H1 (cell line): ENCODE measurements around the gene SLK. TPM values are rescaled to one million over a fixed set of nuclear protein-coding genes. Genes with fewer than 3 reads are reported as not detected.

Experiments
- CTCF ChIA-PET: fragments of 300-600 bp; sonication (Branson Sonifier 250); formaldehyde crosslinking; loops from one replicate; lab custom pipeline; 2021; ENCODE audit not compliant: partially characterized antibody; lab: Charles Lee
- POLR2A ChIA-PET: fragments of 300-600 bp; sonication (Branson Sonifier 250); formaldehyde crosslinking; loops from one replicate; lab custom pipeline; 2021; ENCODE audit warnings: inconsistent platforms; ENCODE audit not compliant: partially characterized antibody; lab: Charles Lee
- DNase-seq, 2 experiments: peaks; one replicate each; pipeline versions ENCODE4 v3.0.0 to v3.0.0-alpha.2; 2010 to 2022; ENCODE audit warnings: low spot score in 2 of 2, low read depth in 1 of 2, mixed read lengths in 1 of 2
- FAIRE-seq: peaks from 2 replicates; lab custom pipeline; 2011; peaks lifted over from hg19 to GRCh38; lab: Jason Lieb, UNC
- H2AFZ ChIP-seq: 2 replicates; pipeline ENCODE4 v1.8.1; 2012; ENCODE audit warnings: low read length, inconsistent platforms
- H2AK5ac ChIP-seq: 2 replicates; pipeline ENCODE4 v1.6.1; 2013; ENCODE audit warnings: low read depth, low read length
- H2BK120ac ChIP-seq: replicated peaks from 2 replicates; pipeline ENCODE3; 2013; ENCODE audit warnings: low read depth, low read length, inconsistent platforms
- H2BK12ac ChIP-seq: 2 replicates; pipeline ENCODE4 v1.6.1; 2013; ENCODE audit warnings: low read depth, low read length
- H2BK15ac ChIP-seq: 2 replicates; pipeline ENCODE4 v1.6.1; 2013; ENCODE audit warnings: low read length
- H2BK20ac ChIP-seq: 2 replicates; pipeline ENCODE4 v1.6.1; 2013; ENCODE audit warnings: low read length
- H2BK5ac ChIP-seq: 2 replicates; pipeline ENCODE4 v1.6.1; 2013; ENCODE audit warnings: low read depth, low read length
- H3K14ac ChIP-seq: 2 replicates; pipeline ENCODE4 v1.6.1; 2013; ENCODE audit warnings: inconsistent platforms; ENCODE audit not compliant: insufficient read length
- H3K18ac ChIP-seq: 2 replicates; pipeline ENCODE4 v1.6.1; 2013; ENCODE audit warnings: low read length; ENCODE audit errors: extremely low read depth
- H3K23ac ChIP-seq: 2 replicates; pipeline ENCODE4 v1.6.1; 2013; ENCODE audit warnings: inconsistent platforms; ENCODE audit not compliant: insufficient read length
- H3K23me2 ChIP-seq: 2 replicates; pipeline ENCODE4 v1.6.1; 2013; ENCODE audit warnings: low read depth, low read length
- H3K27ac ChIP-seq: 2 replicates; pipeline ENCODE4 v1.6.1; 2011; ENCODE audit warnings: low read depth, low read length, inconsistent platforms
- H3K27me3 ChIP-seq, 4 experiments: replicated peaks in 1 of 4; 1 replicate in 1 of 4; 2 replicates in 3 of 4; pipeline versions ENCODE4 v1.6.1 to v1.8.1; 2011 to 2013; ENCODE audit warnings: low read length in 3 of 4, mild to moderate bottlenecking in 3 of 4, inconsistent platforms in 2 of 4, mixed read lengths in 2 of 4, moderate library complexity in 1 of 4; ENCODE audit not compliant: control insufficient read depth in 3 of 4, insufficient read depth in 3 of 4; ENCODE audit errors: extremely low read depth in 1 of 4
- H3K36me3 ChIP-seq, 4 experiments: 2 replicates each; pipeline versions ENCODE4 v1.6.1 to v1.8.1; 2011 to 2013; ENCODE audit warnings: mild to moderate bottlenecking in 4 of 4, low read length in 3 of 4, moderate library complexity in 2 of 4, control low read depth in 1 of 4, inconsistent platforms in 1 of 4; ENCODE audit not compliant: insufficient read depth in 4 of 4, control insufficient read depth in 2 of 4
- H3K4ac ChIP-seq: replicated peaks from 2 replicates; pipeline ENCODE3; 2013; ENCODE audit warnings: low read length, low read depth, mixed read lengths, inconsistent platforms; ENCODE audit not compliant: insufficient read length
- H3K4me1 ChIP-seq, 4 experiments: replicated peaks in 1 of 4; 1 replicate in 1 of 4; 2 replicates in 3 of 4; pipeline versions ENCODE4 v1.6.1 to v1.8.1; 2011 to 2013; ENCODE audit warnings: low read length in 3 of 4, inconsistent platforms in 2 of 4, mixed read lengths in 1 of 4; ENCODE audit not compliant: insufficient read depth in 4 of 4, control insufficient read depth in 3 of 4
- H3K4me2 ChIP-seq, 2 experiments: 2 replicates each; pipeline versions ENCODE4 v1.6.1 to v1.8.1; 2011 to 2013; ENCODE audit warnings: low read depth in 2 of 2, low read length in 2 of 2, control low read depth in 1 of 2, inconsistent platforms in 1 of 2, mild to moderate bottlenecking in 1 of 2; ENCODE audit not compliant: insufficient read depth in 1 of 2
- H3K4me3 ChIP-seq, 4 experiments: fragments of 200-600, 300-600 bp in 1 of 4; sonication (generic), shearing (Covaris generic), sonication (Bioruptor Twin) in 1 of 4; 2 replicates each; pipeline versions ENCODE4 v1.5.1 to v1.8.1; 2011 to 2016; ENCODE audit warnings: low read length in 4 of 4, low read depth in 3 of 4, control low read depth in 2 of 4, inconsistent platforms in 2 of 4, mild to moderate bottlenecking in 2 of 4, mixed read lengths in 1 of 4, moderate library complexity in 1 of 4; ENCODE audit not compliant: insufficient read depth in 2 of 4; ENCODE audit errors: extremely low read depth in 1 of 4
- H3K56ac ChIP-seq: replicated peaks from 2 replicates; pipeline ENCODE3; 2013; ENCODE audit warnings: low read depth, mild to moderate bottlenecking, mixed read lengths, low read length, inconsistent platforms; ENCODE audit not compliant: insufficient read length
- H3K79me1 ChIP-seq: 2 replicates; pipeline ENCODE4 v1.6.1; 2013; ENCODE audit warnings: low read depth, low read length, control low read depth
- H3K79me2 ChIP-seq, 2 experiments: 2 replicates each; pipeline versions ENCODE4 v1.6.1 to v1.8.1; 2012 to 2013; ENCODE audit warnings: low read length in 2 of 2, mild to moderate bottlenecking in 2 of 2, inconsistent platforms in 1 of 2; ENCODE audit not compliant: insufficient read depth in 2 of 2, control insufficient read depth in 1 of 2
- H3K9ac ChIP-seq, 4 experiments: replicated peaks in 1 of 4; 1 replicate in 1 of 4; 2 replicates in 3 of 4; pipeline versions ENCODE4 v1.6.1 to v1.8.1; 2011 to 2013; ENCODE audit warnings: low read depth in 3 of 4, low read length in 3 of 4, control low read depth in 2 of 4, mild to moderate bottlenecking in 2 of 4, moderate library complexity in 2 of 4, inconsistent platforms in 1 of 4; ENCODE audit errors: extremely low read depth in 1 of 4
- H3K9me3 ChIP-seq, 2 experiments: 2 replicates each; pipeline versions ENCODE4 v1.6.1 to v1.8.1; 2012 to 2013; ENCODE audit warnings: mild to moderate bottlenecking in 2 of 2, moderate library complexity in 2 of 2, control low read depth in 1 of 2, inconsistent platforms in 1 of 2, low read depth in 1 of 2, low read length in 1 of 2, mixed read lengths in 1 of 2; ENCODE audit not compliant: insufficient read depth in 2 of 2
- H4K20me1 ChIP-seq, 2 experiments: replicated peaks in 1 of 2; 2 replicates each; pipeline versions ENCODE3 to v1.8.1; 2011 to 2013; ENCODE audit warnings: inconsistent platforms in 2 of 2, low read length in 2 of 2, mild to moderate bottlenecking in 1 of 2; ENCODE audit not compliant: insufficient read depth in 2 of 2, control insufficient read depth in 1 of 2
- H4K5ac ChIP-seq: 2 replicates; pipeline ENCODE4 v1.6.1; 2013; ENCODE audit warnings: low read length, low read depth, mixed read lengths, inconsistent platforms; ENCODE audit not compliant: insufficient read length
- H4K8ac ChIP-seq: 2 replicates; pipeline ENCODE4 v1.8.0; 2013; ENCODE audit warnings: mild to moderate bottlenecking, moderate library complexity, low read length, inconsistent platforms; ENCODE audit not compliant: insufficient read depth; ENCODE audit errors: extremely low read depth
- H4K91ac ChIP-seq: replicated peaks from 2 replicates; pipeline ENCODE3; 2013; ENCODE audit warnings: low read length, mixed read lengths, inconsistent platforms; ENCODE audit not compliant: insufficient read length
- CHD1 ChIP-seq: IDR thresholded peaks from 2 replicates; pipeline ENCODE4 v1.6.1; 2012; ENCODE audit warnings: low read depth, low read length, improper control_type of control experiment
- KDM1A ChIP-seq: fragments of 200-600, 300-600 bp; sonication (generic); IDR thresholded peaks from 2 replicates; pipeline ENCODE4 v1.7.1; 2016; ENCODE audit warnings: mild to moderate bottlenecking, low read length, borderline replicate concordance
- MAFK ChIP-seq: IDR thresholded peaks from 2 replicates; pipeline ENCODE4 v1.6.1; 2012; ENCODE audit warnings: low read depth, mild to moderate bottlenecking, improper control_type of control experiment, low read length
- SAP30 ChIP-seq: fragments of 300-600 bp; sonication (generic); IDR thresholded peaks from 2 replicates; pipeline ENCODE4 v1.7.1; 2012; ENCODE audit warnings: low read length, moderate library complexity, mild to moderate bottlenecking, inconsistent platforms; ENCODE audit not compliant: insufficient read depth, insufficient replicate concordance
- WGBS, 2 experiments: shearing (Covaris generic) in 1 of 2; methylation state at CpG; one replicate each; pipeline versions ENCODE4 v1.1.6 to v1.1.7; 2013 to 2015; ENCODE audit warnings: low lambda C conversion rate in 2 of 2, mixed read lengths in 2 of 2, inconsistent platforms in 1 of 2, low coverage in 1 of 2, missing lambda C conversion rate in 1 of 2; ENCODE audit not compliant: insufficient replicate concordance in 2 of 2, insufficient coverage in 1 of 2, insufficient read length in 1 of 2; ENCODE audit errors: extremely low coverage in 1 of 2, missing lambda C conversion rate in 1 of 2; 5-methylcytosine and 5-hydroxymethylcytosine counted together
- polyA plus RNA-seq, 7 experiments: library from polyadenylated mRNA; depleted of rRNA in 3 of 7; stranded (reverse) in 5 of 7; unstranded in 2 of 7; fragments of >200 nt in 5 of 7; fragments of 200-250 nt in 2 of 7; gene quantifications; 1 replicate in 5 of 7; 2 replicates in 1 of 7; 4 replicates in 1 of 7; pipeline versions ENCODE4 v1.2.1 to v1.2.3, GENCODE V29; 2011 to 2013; ENCODE audit warnings: missing spikeins in 2 of 7, mixed read lengths in 2 of 7
- total RNA-seq: library from RNA; stranded (reverse); fragmentation: NEBNext Ultra II Directional; extraction: Animal tissue kit (Norgen Biotek cat#: 25700); gene quantifications from 2 replicates; pipeline ENCODE4 v1.2.1, GENCODE V29; 2021

The SLK gene
- total and polyA plus RNA-seq, 2 of the 8 experiments (the other 6 are each of a cell fraction or from before 2014, with no cell fraction given) = 2.7 to 18.3 TPM

DNA sequence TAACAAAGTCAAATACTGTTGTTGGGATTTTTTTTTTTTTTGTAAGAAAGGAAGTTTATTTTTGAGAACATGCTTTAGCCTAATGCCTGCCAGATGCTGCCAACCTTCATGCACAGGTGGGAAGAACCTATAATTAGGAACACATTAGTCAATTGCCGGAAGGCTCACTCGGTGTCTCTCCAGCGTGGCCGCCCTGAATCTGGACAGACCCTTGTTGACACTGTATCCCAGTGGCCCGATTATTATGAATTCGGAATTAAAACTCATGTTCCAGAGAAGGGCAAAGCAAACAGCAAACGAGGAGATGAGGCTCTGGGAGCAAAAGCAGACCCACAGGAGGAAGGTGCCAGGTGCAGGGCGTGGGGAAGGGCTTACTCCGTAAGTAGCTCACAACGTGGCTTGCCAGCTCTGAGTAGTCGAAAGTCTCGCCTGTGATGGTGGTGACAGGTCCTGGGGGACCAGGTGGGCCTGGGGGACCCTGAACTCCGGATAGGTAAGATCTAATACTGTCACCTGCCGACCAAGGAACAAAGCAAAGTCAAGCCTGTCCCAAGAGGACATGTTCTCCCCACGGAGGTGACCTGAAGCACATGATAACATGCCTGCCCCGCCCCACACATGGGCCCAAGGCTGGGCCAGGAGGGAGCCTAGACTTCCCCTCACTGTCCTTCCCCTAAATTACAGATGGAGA lies 70.5 kb downstream of the SLK start:
- no peak overlapping the region for H2AK5ac ChIP-seq
- peaks cover 0 to 9% (median 6%) of the 10 kb centered on the region in 4 experiments; a peak in 4 of 7 replicates for H3K4me1 ChIP-seq
- H4K91ac ChIP-seq = no peak overlapping the region
- H2BK20ac ChIP-seq = no peak overlapping the region
- H3K56ac ChIP-seq = no peak overlapping the region
- no peak overlapping the region for H4K5ac ChIP-seq
- ChIA-PET POLR2A (interaction anchor here (0.8 to 1.6 kb wide), 3 partner anchors 8 to 209 kb away, joined by 3 to 6 read pairs (median 4); no protein-coding TSS in a partner anchor), CTCF (interaction anchor here (0.6 to 1.8 kb wide), 8 partner anchors 8 to 237 kb away, joined by 3 to 8 read pairs (median 4); partner anchors contain the start of gene SFR1)
- no peak overlapping the region for H2BK5ac ChIP-seq
- no peaks in the 10 kb centered on the region for H3K79me2 ChIP-seq
- no peak overlapping the region for H3K23ac ChIP-seq
- peaks cover 2 to 5% of the 10 kb centered on the region in 2 experiments for H4K20me1 ChIP-seq
- H3K9me3 ChIP-seq = no peaks in the 10 kb centered on the region
- H3K18ac ChIP-seq = no peak overlapping the region
- no peak overlapping the region for H2BK12ac ChIP-seq
- FAIRE-seq (no peak), DNase-seq (peak in 1 of 2 experiments; percentile 39)
- no peak overlapping the region for H3K4me3 ChIP-seq
- no peak overlapping the region for H2BK120ac ChIP-seq
- no peak overlapping the region for H3K27ac ChIP-seq
- no peak overlapping the region for H3K9ac ChIP-seq
- H3K4ac ChIP-seq = no peak overlapping the region
- H2AFZ ChIP-seq = no peak overlapping the region
- H4K8ac ChIP-seq = no peak overlapping the region
- no peaks in the 10 kb centered on the region for H3K27me3 ChIP-seq
- H3K4me2 ChIP-seq = no peak overlapping the region
- no peaks in the 10 kb centered on the region for H3K79me1 ChIP-seq
- no peak overlapping the region for H2BK15ac ChIP-seq
- no peaks in the 10 kb centered on the region; a peak in 1 of 8 replicates for H3K36me3 ChIP-seq
- no peak overlapping the region for H3K14ac ChIP-seq
- 84% methylated on average over 16 of the region's 16 CpGs; no CpG with 5 or more reads in 1 of the 2 experiments for WGBS, 2 experiments
- H3K23me2 ChIP-seq = peaks cover 11% of the 10 kb centered on the region; the same call in 1 of the 2 replicates
- TF ChIP-seq KDM1A = no peak
- no peak for TF ChIP-seq SAP30
- no peak for TF ChIP-seq MAFK
- no peak for TF ChIP-seq CHD1
